Osteoblast (primary cell): ENCODE measurements around the gene GPR137B. TPM values are rescaled to one million over a fixed set of nuclear protein-coding genes. Genes with fewer than 3 reads are reported as not detected.

Experiments used
- DNase-seq: peaks from one replicate; pipeline ENCODE4 v3.0.0; 2011; ENCODE audit warnings: low spot score, mixed read lengths; ENCODE audit not compliant: insufficient read length; ENCODE audit errors: missing footprints
- H2AFZ ChIP-seq: 2 replicates; pipeline ENCODE4 v1.6.0; 2011; ENCODE audit warnings: mild to moderate bottlenecking, low read length
- H3K27ac ChIP-seq: 2 replicates; pipeline ENCODE4 v1.5.1; 2011; ENCODE audit warnings: mild to moderate bottlenecking, low read depth, low read length, moderate library complexity
- H3K27me3 ChIP-seq: 2 replicates; pipeline ENCODE4 v1.6.0; 2012; ENCODE audit warnings: mild to moderate bottlenecking, control low read depth, inconsistent platforms, low read length, moderate library complexity; ENCODE audit not compliant: insufficient read depth
- H3K36me3 ChIP-seq: 2 replicates; pipeline ENCODE4 v1.5.1; 2011; ENCODE audit warnings: mild to moderate bottlenecking, low read length, control low read depth, moderate library complexity; ENCODE audit not compliant: insufficient read depth
- H3K4me1 ChIP-seq: 2 replicates; pipeline ENCODE4 v1.5.1; 2011; ENCODE audit warnings: mild to moderate bottlenecking, low read length, control low read depth, moderate library complexity; ENCODE audit not compliant: insufficient read depth
- H3K4me2 ChIP-seq: 2 replicates; pipeline ENCODE4 v1.6.0; 2011; ENCODE audit warnings: mild to moderate bottlenecking, low read length; ENCODE audit not compliant: insufficient read depth
- H3K4me3 ChIP-seq: fragments of 200-600 bp; sonication (generic); 3 replicates; pipeline ENCODE4 v1.5.1; 2012; ENCODE audit warnings: mild to moderate bottlenecking, low read length, inconsistent platforms; ENCODE audit not compliant: insufficient read depth
- H3K79me2 ChIP-seq: 2 replicates; pipeline ENCODE4 v1.6.0; 2012; ENCODE audit warnings: mild to moderate bottlenecking, low read length, control low read depth, inconsistent platforms; ENCODE audit not compliant: insufficient read depth
- H3K9me3 ChIP-seq: 2 replicates; pipeline ENCODE4 v1.5.1; 2011; ENCODE audit warnings: low read depth, low read length, control low read depth
- H4K20me1 ChIP-seq: 2 replicates; pipeline ENCODE4 v1.6.0; 2012; ENCODE audit warnings: mild to moderate bottlenecking, low read length, control low read depth; ENCODE audit not compliant: insufficient read depth
- CTCF ChIP-seq: IDR thresholded peaks from 2 replicates; pipeline ENCODE4 v1.5.1; 2011; ENCODE audit warnings: mild to moderate bottlenecking, low read depth, low read length, moderate library complexity; ENCODE audit errors: extremely low read depth
- total RNA-seq: library from RNA; depleted of rRNA; stranded (reverse); fragments of >200 nt; gene quantifications from 2 replicates; pipeline ENCODE4 v1.2.3, GENCODE V29; 2012

The GPR137B gene
- total RNA-seq, 1 donor: 23.5 TPM

DNA sequence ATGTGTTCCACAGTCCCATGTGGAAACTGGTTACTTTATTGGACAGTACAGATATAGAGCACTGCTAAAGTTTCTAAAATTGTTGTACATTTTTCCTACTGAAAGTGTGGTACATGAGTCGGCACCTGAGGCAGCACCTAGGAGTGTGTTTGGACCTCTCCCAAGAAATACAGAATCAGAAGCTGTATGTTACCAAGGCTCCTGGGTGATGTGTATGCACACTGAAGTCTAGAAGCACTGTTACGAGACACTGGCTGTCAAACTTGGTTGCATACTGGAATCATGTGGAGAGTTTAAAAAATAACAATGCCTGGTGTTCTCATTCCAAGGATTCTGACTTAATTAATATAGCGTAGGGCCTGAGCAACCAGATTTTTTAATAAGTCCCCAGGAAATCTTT is 92.8 kb downstream of the GPR137B start:
- H3K27ac ChIP-seq: no peak overlapping the region
- TF ChIP-seq CTCF: no peak
- no peaks in the 10 kb centered on the region for H3K79me2 ChIP-seq
- H4K20me1 ChIP-seq: no peaks in the 10 kb centered on the region
- H3K27me3 ChIP-seq: no peaks in the 10 kb centered on the region
- no peak overlapping the region for H3K4me3 ChIP-seq
- no peak overlapping the region for H3K4me2 ChIP-seq
- DNase-seq: no peak
- no peak overlapping the region for H2AFZ ChIP-seq
- no peaks in the 10 kb centered on the region for H3K9me3 ChIP-seq
- no peaks in the 10 kb centered on the region for H3K36me3 ChIP-seq
- H3K4me1 ChIP-seq: no peaks in the 10 kb centered on the region

GRCh38 chr1:236239092-236239585 is 96.8 kb downstream of the GPR137B start:
- Histone ChIP-seq H3K79me2 (no peaks in the 10 kb centered on the region), H4K20me1 (no peaks in the 10 kb centered on the region), H3K4me2 (no peak overlapping the region), H3K4me3 (no peak overlapping the region), H3K27me3 (no peaks in the 10 kb centered on the region), H2AFZ (no peak overlapping the region), H3K36me3 (no peaks in the 10 kb centered on the region), H3K4me1 (no peaks in the 10 kb centered on the region), H3K27ac (no peak overlapping the region), H3K9me3 (no peaks in the 10 kb centered on the region)
- DNase-seq: no peak
- TF ChIP-seq CTCF: no peak

- no peak for TF ChIP-seq CTCF
- no peaks in the 10 kb centered on the region for H3K4me1 ChIP-seq
- no peak overlapping the region for H3K4me3 ChIP-seq
- no peaks in the 10 kb centered on the region for H4K20me1 ChIP-seq
- no peak overlapping the region for H3K4me2 ChIP-seq
- H3K79me2 ChIP-seq: no peaks in the 10 kb centered on the region
- H2AFZ ChIP-seq: no peak overlapping the region
- H3K9me3 ChIP-seq: no peaks in the 10 kb centered on the region
- no peaks in the 10 kb centered on the region for H3K36me3 ChIP-seq
- H3K27ac ChIP-seq: no peak overlapping the region
- H3K27me3 ChIP-seq: no peaks in the 10 kb centered on the region
- no peak for DNase-seq
These were observed 98.3 kb downstream of the GPR137B start for GRCh38 chr1:236240675-236241074.

GRCh38 chr1:236242568-236242967 is 100.2 kb downstream of the GPR137B start:
- H2AFZ ChIP-seq: no peak overlapping the region
- H3K4me2 ChIP-seq: no peak overlapping the region
- H3K36me3 ChIP-seq: no peaks in the 10 kb centered on the region
- no peak overlapping the region for H3K4me3 ChIP-seq
- no peaks in the 10 kb centered on the region for H4K20me1 ChIP-seq
- no peak for DNase-seq
- no peak overlapping the region for H3K27ac ChIP-seq
- no peak for TF ChIP-seq CTCF
- H3K79me2 ChIP-seq: no peaks in the 10 kb centered on the region
- H3K27me3 ChIP-seq: no peaks in the 10 kb centered on the region
- no peaks in the 10 kb centered on the region for H3K9me3 ChIP-seq
- H3K4me1 ChIP-seq: no peaks in the 10 kb centered on the region
